RPMI8226 (cell line): ENCODE results near the gene KIAA0930.
A peak's percentile ranks its signal among the peaks of the same experiment; 100 is the strongest.

Source experiments
- DNase-seq: peaks from one replicate; pipeline ENCODE4 v3.0.0-alpha.2; 2015

Gene KIAA0930

GRCh38 chr22:45172881-45173585 lies 67.7 kb downstream of the KIAA0930 start:
- no peak for DNase-seq

DNA sequence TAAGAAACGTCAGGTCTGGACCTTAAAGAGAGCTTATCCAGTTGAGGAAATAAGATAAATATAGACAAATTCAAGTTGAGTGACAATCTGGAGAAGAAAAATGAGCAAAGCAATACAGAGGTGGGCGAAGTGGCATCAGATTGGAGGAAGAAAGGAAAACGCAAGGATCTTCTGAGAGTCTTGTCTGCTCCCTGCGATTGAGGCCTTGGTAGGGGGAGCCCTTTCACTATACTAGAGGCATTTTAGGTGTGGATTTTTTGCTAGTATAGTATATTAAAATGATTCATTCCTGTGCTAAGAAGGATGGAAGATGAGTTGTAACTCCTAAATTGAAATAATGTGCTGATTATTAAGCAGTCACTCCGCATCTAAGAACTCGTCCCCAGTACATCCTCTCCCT lies 68.9 kb downstream of the KIAA0930 start:
- DNase-seq: no peak

GRCh38 chr22:45169591-45170466 lies 70.9 kb downstream of the KIAA0930 start:
- no peak for DNase-seq

- no peak for DNase-seq
Measured at GRCh38 chr22:45166932-45167331, 73.8 kb downstream of the KIAA0930 start.

DNA sequence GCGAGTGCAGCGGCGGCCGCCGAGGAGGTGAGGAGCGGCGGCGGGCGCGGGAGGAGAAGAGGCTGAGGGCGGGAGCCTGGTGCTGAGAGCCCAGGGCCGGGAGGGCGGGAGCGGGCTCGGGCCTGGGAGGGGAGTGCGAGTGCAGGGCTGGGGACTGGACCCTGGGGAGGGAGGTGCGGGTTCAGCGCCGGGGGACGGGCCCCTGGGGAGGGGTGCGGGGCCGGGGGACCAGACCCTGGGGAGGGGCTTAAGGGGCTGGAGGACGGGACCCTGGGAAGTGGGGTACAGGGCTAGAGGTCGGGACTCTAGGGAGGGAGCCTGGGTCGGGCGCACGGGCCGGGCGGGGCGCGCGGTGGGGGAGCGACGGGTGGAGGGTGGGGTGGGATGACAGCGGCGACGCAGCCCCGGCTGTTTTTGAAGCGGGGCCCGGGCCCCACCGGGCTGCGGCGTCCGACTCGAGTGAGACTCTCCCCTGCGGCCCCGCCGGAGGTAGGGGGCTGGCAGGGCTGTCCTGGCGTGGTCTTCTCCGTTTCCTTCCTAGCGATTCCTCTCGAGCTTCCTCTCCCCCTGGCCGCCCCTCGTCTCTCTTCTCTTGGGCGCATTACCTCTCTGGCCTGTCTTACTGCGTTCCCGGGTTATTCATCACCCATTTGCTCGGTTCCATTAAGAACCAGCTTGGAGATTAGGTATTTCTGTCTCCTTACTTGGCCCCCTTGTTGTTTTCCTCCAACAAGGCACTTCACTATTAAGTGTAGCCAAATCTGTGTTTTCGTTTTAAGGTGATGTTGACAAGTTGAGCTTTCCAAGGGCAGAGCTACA lies 76.2 kb downstream of the KIAA0930 start:
- DNase-seq: peak; percentile 31

DNA sequence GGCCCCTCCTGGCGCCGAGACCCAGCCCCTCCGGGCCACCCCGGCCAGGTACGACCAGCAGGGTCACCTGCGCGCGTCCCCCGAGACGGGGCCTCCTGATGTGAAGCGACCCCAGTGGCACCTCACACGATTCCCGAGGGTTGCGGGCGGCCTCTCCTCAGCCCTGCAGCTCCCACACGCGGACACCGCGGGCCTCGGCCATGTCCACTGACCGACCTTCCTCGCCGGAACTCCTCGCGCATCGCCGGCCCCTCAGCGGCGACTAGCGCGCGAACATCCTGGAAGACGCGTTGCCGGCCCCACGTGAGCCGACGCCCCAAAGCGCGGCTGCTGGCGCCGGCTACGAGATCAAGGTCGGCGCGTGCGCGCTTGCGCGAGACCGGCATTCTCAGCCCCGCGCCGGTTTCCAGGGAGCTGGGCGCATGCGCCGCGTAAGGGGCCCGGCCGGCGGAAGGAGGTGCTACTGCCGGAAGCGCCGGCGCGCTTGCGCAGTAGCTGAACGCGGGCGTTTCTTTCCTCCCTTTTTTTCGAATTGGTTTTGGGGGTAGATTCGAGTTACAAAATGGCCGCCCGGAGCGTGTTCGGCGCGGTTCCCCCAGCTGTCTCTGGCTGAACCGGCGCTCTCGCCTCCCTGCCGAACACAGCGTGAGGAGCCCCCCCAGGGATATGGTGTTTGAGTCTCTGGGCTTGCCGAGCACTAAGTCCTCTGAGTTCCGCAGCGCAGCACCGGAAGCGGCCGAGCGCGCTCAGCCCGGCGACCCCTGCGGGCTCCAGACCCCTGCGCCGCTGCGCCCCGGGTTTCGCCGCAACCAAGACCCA lies 77.0 kb downstream of the KIAA0930 start, which contains the start of gene NUP50:
Gene NUP50 (plus strand): TSS at position 475 of the 819 bp plus-strand sequence. CDS start 4,253 bp downstream, outside the sequence.
- peak; percentile 98 for DNase-seq

DNA sequence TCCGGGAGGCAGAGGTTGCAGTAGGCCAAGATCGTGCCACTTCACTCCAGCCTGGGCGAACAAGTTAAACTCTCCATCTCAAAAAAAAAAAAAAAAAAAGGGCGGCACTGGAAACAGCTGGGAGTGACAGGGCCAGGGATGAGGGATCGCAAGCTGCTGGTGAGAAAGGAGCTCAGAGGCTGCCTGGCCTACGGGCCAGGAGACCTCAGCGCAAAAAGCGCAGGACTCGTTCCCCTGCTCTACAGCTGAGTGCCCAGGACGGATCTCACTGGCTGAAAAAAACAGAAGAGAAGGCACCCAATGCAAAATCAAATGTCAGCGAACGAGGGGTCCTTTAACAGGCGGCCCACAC lies 77.6 kb downstream of the KIAA0930 start:
- peak; percentile 39 for DNase-seq

GRCh38 chr22:45162531-45162930 lies 78.2 kb downstream of the KIAA0930 start:
- DNase-seq: peak; percentile 34

GRCh38 chr22:45159652-45160462 lies 80.8 kb downstream of the KIAA0930 start:
- DNase-seq: no peak

DNA sequence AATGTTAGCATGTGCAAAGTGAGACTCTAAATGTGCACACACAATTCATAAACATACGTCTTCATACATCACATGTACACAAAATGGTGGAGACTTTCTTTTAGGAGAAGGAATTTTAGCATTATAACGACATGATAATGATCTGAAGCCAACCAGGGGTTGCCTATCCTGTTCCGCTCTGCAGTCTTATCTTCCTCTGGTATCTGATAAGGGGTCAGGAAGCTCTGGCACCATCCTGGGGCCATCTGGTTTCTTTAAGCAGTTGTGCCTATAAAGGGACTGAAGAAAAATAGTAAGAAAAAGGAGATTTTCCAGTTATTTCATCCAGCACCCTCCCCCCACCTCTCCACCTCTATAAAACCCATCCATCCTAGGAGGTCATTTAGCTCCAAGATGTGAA lies 82.8 kb downstream of the KIAA0930 start:
- no peak for DNase-seq

- DNase-seq: no peak
Measured at GRCh38 chr22:45155050-45155840, 85.4 kb downstream of the KIAA0930 start.

GRCh38 chr22:45154383-45154782 lies 86.3 kb downstream of the KIAA0930 start:
- DNase-seq: no peak

- no peak for DNase-seq
Measured at GRCh38 chr22:45151503-45151902, 89.2 kb downstream of the KIAA0930 start.

GRCh38 chr22:45150139-45150538 lies 90.6 kb downstream of the KIAA0930 start:
- DNase-seq: no peak

DNA sequence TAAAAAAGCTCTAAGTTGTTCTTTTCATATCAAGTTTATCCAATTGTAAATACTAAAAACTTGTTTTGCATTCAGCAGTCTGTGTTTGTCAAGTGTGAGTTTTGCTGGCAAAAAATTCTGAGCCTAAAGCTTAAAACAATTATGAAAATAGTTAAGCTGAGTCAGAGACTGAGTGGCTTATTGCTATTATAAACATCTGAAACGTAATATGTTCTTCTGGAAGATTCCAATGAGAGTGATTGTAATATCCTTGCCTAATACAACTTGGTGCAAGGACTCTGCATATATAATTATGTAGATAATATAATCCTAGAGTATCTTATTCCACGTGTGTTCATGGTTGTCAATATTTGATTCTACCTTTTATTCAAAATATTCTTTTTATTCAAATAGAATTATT lies 91.0 kb downstream of the KIAA0930 start:
- no peak for DNase-seq

DNA sequence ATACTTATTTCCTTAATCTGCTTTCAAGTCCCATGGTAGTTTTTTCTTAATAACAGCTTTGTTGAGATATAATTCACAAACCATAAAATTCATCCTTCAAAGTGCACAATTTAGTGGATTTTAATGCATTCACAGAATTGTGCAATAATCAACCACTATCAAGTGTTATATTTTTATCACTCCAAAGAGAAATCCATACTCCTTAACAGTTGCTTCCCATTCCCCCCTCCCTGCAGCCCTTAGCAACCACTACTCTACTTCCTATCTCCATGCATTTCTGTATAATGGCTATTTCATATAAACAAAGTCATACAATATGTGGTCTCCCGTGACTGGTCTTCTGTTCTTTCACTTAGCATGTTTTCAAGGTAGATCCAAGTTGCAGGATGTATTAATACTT lies 95.8 kb downstream of the KIAA0930 start:
- no peak for DNase-seq

DNA sequence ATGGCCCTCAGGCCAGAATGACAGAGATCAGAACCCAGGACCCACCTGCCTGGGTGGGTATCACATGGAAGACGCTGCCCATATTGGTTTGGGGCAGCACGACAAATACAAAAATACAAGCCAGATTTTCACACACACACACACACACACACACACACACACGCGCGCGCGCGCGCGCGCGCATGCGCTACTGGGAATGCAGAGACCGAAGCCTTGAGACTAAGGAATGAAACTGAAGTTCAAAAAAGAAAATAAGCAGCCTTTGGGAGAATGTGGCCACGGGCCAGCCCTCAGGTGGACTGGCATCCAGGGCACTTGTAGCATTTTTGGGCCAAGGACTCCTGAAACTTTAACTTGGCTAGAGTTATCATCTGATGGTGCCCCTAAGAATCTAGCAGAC lies 98.3 kb downstream of the KIAA0930 start:
- DNase-seq: no peak
